ENCODE results near the gene SH3TC1.

The SH3TC1 gene

DNA sequence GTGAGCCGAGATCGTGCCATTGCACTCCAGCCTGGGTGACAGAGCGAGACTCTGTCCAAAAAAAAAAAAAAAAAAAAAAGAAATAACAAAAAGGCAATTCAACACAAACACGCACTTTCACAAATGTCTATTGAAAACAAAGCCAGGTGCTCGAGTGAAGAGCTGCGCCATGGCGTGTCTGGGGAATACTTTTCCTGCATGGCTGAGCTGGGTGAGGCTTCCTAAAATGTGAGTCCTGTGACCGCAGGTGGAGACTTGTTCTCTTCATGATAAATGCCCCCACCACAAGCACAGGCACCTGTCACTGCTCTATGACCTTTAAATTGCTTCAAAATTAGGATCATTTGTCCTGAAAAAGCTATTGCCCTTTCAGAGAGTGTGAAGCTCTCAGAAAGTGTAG, 36.5 kb upstream of the SH3TC1 start:
- no peak overlapping the region for H3K56ac ChIP-seq (ENCODE audit: low read length)
- no peaks in the 10 kb centered on the region for H3K79me1 ChIP-seq (ENCODE audit: low read length)
- no peak overlapping the region for H2AK5ac ChIP-seq (ENCODE audit: low read length)
- H4K5ac ChIP-seq (ENCODE audit: low read length), result no peak overlapping the region
- H3K4ac ChIP-seq (ENCODE audit: low read depth, low read length), result no peak overlapping the region
- H2BK5ac ChIP-seq (ENCODE audit: low read length), result no peak overlapping the region
- H3K4me1 ChIP-seq (ENCODE audit: control insufficient read depth, low read depth, low read length), result peaks cover 1% of the 10 kb centered on the region
- H2BK120ac ChIP-seq (ENCODE audit: low read depth, low read length), result no peak overlapping the region
- no peak overlapping the region for H3K4me2 ChIP-seq (ENCODE audit: low read length)
- no peak overlapping the region for H3K23ac ChIP-seq (ENCODE audit: low read length)
- H3K27me3 ChIP-seq (ENCODE audit: insufficient read depth, low read length, poor library complexity), result peaks cover 11% of the 10 kb centered on the region
- H2BK15ac ChIP-seq (replicated peaks; ENCODE audit: low read depth), result no peak overlapping the region
- WGBS (ENCODE audit: extremely low coverage, insufficient coverage, low lambda C conversion rate), result no CpG with 5 or more reads among the region's 8 CpGs
- H3K36me3 ChIP-seq (ENCODE audit: control insufficient read depth, insufficient read depth, low read length), result no peaks in the 10 kb centered on the region
- no peak overlapping the region for H3K9ac ChIP-seq (ENCODE audit: low read length)
- no peaks in the 10 kb centered on the region for H3K79me2 ChIP-seq (ENCODE audit: control insufficient read depth, insufficient read depth, low read length)
- no peak overlapping the region for H3K4me3 ChIP-seq (ENCODE audit: low read length)
- H4K8ac ChIP-seq (ENCODE audit: low read depth, low read length), result no peak overlapping the region
- H3K27ac ChIP-seq (ENCODE audit: low read depth, low read length), result no peak overlapping the region
- DNase-seq, result no peak
- no peak overlapping the region for H3K18ac ChIP-seq (ENCODE audit: low read length)

DNA sequence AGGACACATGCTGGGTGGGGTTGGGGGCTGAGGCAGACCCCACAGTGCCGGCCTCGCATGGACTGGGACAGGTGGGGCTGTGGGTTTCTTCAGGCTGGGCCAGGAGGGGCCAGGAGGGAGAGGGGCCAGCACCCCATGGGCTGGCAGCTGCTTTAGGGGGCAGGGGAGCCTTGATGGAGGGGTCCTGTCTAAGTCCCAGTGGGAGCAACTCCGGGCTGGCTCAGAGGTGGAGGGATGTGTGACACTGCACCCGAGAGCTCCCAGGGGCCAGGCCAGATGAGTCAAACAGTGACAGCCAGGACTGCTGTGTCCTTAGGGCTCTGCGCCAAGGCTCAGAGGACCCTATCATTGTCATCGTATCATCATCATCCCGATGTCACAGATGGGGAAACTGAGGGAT, 36.1 kb upstream of the SH3TC1 start:
- H2BK5ac ChIP-seq (ENCODE audit: low read length), result no peak overlapping the region

DNA sequence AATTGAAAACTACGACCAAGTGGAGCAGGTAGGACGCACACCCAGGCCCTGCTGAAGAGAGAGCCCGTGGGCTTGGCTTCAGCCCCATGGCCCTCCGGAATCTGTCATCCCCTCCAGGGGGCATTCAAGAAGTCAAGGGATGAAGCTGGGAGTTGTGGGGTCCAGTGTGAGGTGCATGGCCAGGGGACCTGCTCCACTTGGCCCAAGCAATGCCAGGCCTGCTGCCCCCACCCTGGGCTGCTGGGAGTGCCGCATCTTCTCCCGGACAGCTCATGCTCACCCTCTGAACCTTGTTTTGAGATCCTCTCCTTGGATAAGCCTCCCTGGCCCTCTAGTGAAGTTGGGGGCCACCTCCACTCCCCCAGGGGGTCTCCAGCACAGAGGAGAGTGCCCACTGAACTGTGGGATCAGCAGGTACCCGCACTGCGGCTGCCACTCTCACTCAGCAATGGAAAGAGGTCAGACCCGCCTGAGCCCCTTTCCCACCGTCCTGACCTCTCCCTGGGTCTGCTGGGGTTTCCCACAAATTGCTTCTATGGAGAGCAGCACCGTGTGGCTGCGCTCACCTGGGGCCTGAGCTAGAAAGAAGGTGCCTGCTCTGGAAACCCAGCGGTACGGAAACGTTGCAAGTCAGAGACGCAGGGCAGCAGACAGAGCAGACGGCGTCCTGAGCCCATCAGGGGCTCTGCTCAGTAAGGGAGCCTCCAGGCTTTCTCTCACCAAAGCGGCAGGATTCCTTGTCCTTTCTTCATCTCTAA, 35.5 kb upstream of the SH3TC1 start:
- Histone ChIP-seq H2BK15ac (replicated peaks; ENCODE audit: low read depth) (no peak overlapping the region), H3K79me1 (ENCODE audit: low read length) (no peaks in the 10 kb centered on the region), H4K8ac (ENCODE audit: low read depth, low read length) (no peak overlapping the region), H3K9ac (ENCODE audit: low read length) (no peak overlapping the region), H3K18ac (ENCODE audit: low read length) (no peak overlapping the region), H2BK120ac (ENCODE audit: low read depth, low read length) (no peak overlapping the region), H3K27ac (ENCODE audit: low read depth, low read length) (no peak overlapping the region), H3K27me3 (ENCODE audit: insufficient read depth, low read length, poor library complexity) (peaks cover 6% of the 10 kb centered on the region), H3K4me2 (ENCODE audit: low read length) (no peak overlapping the region), H3K4ac (ENCODE audit: low read depth, low read length) (no peak overlapping the region), H3K4me1 (ENCODE audit: control insufficient read depth, low read depth, low read length) (peaks cover 1% of the 10 kb centered on the region), H4K5ac (ENCODE audit: low read length) (no peak overlapping the region), H2BK5ac (ENCODE audit: low read length) (no peak overlapping the region), H3K56ac (ENCODE audit: low read length) (no peak overlapping the region), H3K23ac (ENCODE audit: low read length) (no peak overlapping the region), H3K36me3 (ENCODE audit: control insufficient read depth, insufficient read depth, low read length) (no peaks in the 10 kb centered on the region), H3K4me3 (ENCODE audit: low read length) (no peak overlapping the region), H3K79me2 (ENCODE audit: control insufficient read depth, insufficient read depth, low read length) (no peaks in the 10 kb centered on the region), H2AK5ac (ENCODE audit: low read length) (no peak overlapping the region)
- no peak for DNase-seq
- WGBS (ENCODE audit: extremely low coverage, insufficient coverage, low lambda C conversion rate), result no CpG with 5 or more reads among the region's 19 CpGs

More for the DNA sequence above, 36.1 kb upstream of the SH3TC1 start:
- no peak overlapping the region for H3K27ac ChIP-seq (ENCODE audit: low read depth, low read length)
- H3K4me2 ChIP-seq (ENCODE audit: low read length), result no peak overlapping the region
- DNase-seq, result no peak
- no peaks in the 10 kb centered on the region for H3K79me1 ChIP-seq (ENCODE audit: low read length)
- WGBS (ENCODE audit: extremely low coverage, insufficient coverage, low lambda C conversion rate), result no CpG with 5 or more reads among the region's 7 CpGs
- H3K9ac ChIP-seq (ENCODE audit: low read length), result no peak overlapping the region
- no peak overlapping the region for H2AK5ac ChIP-seq (ENCODE audit: low read length)
- H3K56ac ChIP-seq (ENCODE audit: low read length), result no peak overlapping the region
- no peak overlapping the region for H4K8ac ChIP-seq (ENCODE audit: low read depth, low read length)
- no peak overlapping the region for H3K23ac ChIP-seq (ENCODE audit: low read length)
- H4K5ac ChIP-seq (ENCODE audit: low read length), result no peak overlapping the region
- no peaks in the 10 kb centered on the region for H3K79me2 ChIP-seq (ENCODE audit: control insufficient read depth, insufficient read depth, low read length)
- H2BK15ac ChIP-seq (replicated peaks; ENCODE audit: low read depth), result no peak overlapping the region
- H2BK120ac ChIP-seq (ENCODE audit: low read depth, low read length), result no peak overlapping the region
- H3K36me3 ChIP-seq (ENCODE audit: control insufficient read depth, insufficient read depth, low read length), result no peaks in the 10 kb centered on the region
- peaks cover 1% of the 10 kb centered on the region for H3K4me1 ChIP-seq (ENCODE audit: control insufficient read depth, low read depth, low read length)
- H3K4me3 ChIP-seq (ENCODE audit: low read length), result no peak overlapping the region
- no peak overlapping the region for H3K4ac ChIP-seq (ENCODE audit: low read depth, low read length)
- H3K18ac ChIP-seq (ENCODE audit: low read length), result no peak overlapping the region
- H3K27me3 ChIP-seq (ENCODE audit: insufficient read depth, low read length, poor library complexity), result peaks cover 9% of the 10 kb centered on the region

DNA sequence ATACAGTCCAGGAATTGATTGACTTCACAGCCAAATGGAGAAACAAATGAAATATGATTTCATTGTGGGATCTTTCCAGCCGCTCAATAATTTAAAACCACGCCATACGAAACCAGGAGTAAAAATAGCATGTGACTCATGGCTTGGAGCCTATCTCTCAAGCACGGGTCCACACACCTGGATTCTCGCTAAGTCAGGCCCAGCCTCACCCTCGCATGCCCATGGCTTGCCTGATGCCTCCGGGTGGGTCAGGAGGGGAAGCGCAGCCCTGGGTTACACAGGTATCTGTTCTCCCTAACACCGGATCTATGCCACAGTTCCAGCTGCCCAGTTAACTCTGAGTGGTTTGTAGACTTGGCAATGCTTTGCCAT, 34.9 kb upstream of the SH3TC1 start:
- Histone ChIP-seq H2BK120ac (ENCODE audit: low read depth, low read length) (no peak overlapping the region), H2BK15ac (replicated peaks; ENCODE audit: low read depth) (no peak overlapping the region), H3K36me3 (ENCODE audit: control insufficient read depth, insufficient read depth, low read length) (no peaks in the 10 kb centered on the region), H3K23ac (ENCODE audit: low read length) (no peak overlapping the region), H4K5ac (ENCODE audit: low read length) (no peak overlapping the region), H3K79me1 (ENCODE audit: low read length) (no peaks in the 10 kb centered on the region), H2AK5ac (ENCODE audit: low read length) (no peak overlapping the region), H3K9ac (ENCODE audit: low read length) (no peak overlapping the region), H3K4me3 (ENCODE audit: low read length) (no peak overlapping the region), H3K56ac (ENCODE audit: low read length) (no peak overlapping the region), H2BK5ac (ENCODE audit: low read length) (no peak overlapping the region), H3K4me1 (ENCODE audit: control insufficient read depth, low read depth, low read length) (peaks cover 1% of the 10 kb centered on the region), H3K18ac (ENCODE audit: low read length) (no peak overlapping the region), H3K27me3 (ENCODE audit: insufficient read depth, low read length, poor library complexity) (peaks cover 6% of the 10 kb centered on the region), H3K79me2 (ENCODE audit: control insufficient read depth, insufficient read depth, low read length) (no peaks in the 10 kb centered on the region), H3K27ac (ENCODE audit: low read depth, low read length) (no peak overlapping the region), H4K8ac (ENCODE audit: low read depth, low read length) (no peak overlapping the region), H3K4ac (ENCODE audit: low read depth, low read length) (no peak overlapping the region), H3K4me2 (ENCODE audit: low read length) (no peak overlapping the region)
- no peak for DNase-seq
- no CpG with 5 or more reads among the region's 9 CpGs for WGBS (ENCODE audit: extremely low coverage, insufficient coverage, low lambda C conversion rate)

GRCh38 chr4:8164687-8165086, 34.4 kb upstream of the SH3TC1 start:
- Histone ChIP-seq H3K56ac (ENCODE audit: low read length) (no peak overlapping the region), H3K23ac (ENCODE audit: low read length) (no peak overlapping the region), H3K4me1 (ENCODE audit: control insufficient read depth, low read depth, low read length) (no peaks in the 10 kb centered on the region), H4K5ac (ENCODE audit: low read length) (no peak overlapping the region), H2BK120ac (ENCODE audit: low read depth, low read length) (no peak overlapping the region), H3K4ac (ENCODE audit: low read depth, low read length) (no peak overlapping the region), H3K79me2 (ENCODE audit: control insufficient read depth, insufficient read depth, low read length) (no peaks in the 10 kb centered on the region), H3K79me1 (ENCODE audit: low read length) (no peaks in the 10 kb centered on the region), H2BK5ac (ENCODE audit: low read length) (no peak overlapping the region), H2BK15ac (replicated peaks; ENCODE audit: low read depth) (no peak overlapping the region), H3K4me2 (ENCODE audit: low read length) (no peak overlapping the region), H3K18ac (ENCODE audit: low read length) (no peak overlapping the region), H4K8ac (ENCODE audit: low read depth, low read length) (no peak overlapping the region), H2AK5ac (ENCODE audit: low read length) (no peak overlapping the region), H3K9ac (ENCODE audit: low read length) (no peak overlapping the region), H3K36me3 (ENCODE audit: control insufficient read depth, insufficient read depth, low read length) (no peaks in the 10 kb centered on the region), H3K27ac (ENCODE audit: low read depth, low read length) (no peak overlapping the region), H3K4me3 (ENCODE audit: low read length) (no peak overlapping the region), H3K27me3 (ENCODE audit: insufficient read depth, low read length, poor library complexity) (peaks cover 3% of the 10 kb centered on the region)
- WGBS (ENCODE audit: extremely low coverage, insufficient coverage, low lambda C conversion rate), result no CpG with 5 or more reads among the region's 10 CpGs
- no peak for DNase-seq

DNA sequence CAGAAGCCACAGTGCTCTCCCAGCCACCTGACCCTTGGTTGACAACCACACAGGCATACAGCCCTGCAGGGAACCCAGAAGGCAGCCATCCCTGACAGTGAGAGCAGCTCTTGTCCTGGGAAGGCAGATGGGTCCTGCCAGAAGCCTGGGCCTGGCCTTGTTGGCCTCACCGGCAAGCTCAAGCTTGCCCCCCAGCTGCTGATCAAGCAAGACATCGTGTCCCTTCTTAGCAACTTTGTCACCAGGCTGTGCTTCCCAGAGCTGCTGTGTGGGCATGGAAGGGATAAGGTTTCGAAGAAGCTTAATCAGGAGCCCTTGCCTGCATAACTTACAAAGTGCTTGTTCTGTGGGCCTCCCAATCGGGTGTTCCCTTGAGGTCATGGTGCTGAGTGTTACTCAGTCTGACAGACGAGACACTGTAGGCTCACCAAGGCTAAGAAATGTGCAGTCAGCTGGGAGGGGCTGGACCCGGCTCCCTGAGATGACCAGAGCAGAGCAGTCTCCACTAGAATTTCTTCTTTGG, 33.7 kb upstream of the SH3TC1 start:
- Histone ChIP-seq H2BK120ac (ENCODE audit: low read depth, low read length) (no peak overlapping the region), H3K79me2 (ENCODE audit: control insufficient read depth, insufficient read depth, low read length) (no peaks in the 10 kb centered on the region), H2BK15ac (replicated peaks; ENCODE audit: low read depth) (no peak overlapping the region), H3K18ac (ENCODE audit: low read length) (no peak overlapping the region), H3K23ac (ENCODE audit: low read length) (no peak overlapping the region), H3K79me1 (ENCODE audit: low read length) (no peaks in the 10 kb centered on the region), H4K5ac (ENCODE audit: low read length) (no peak overlapping the region), H2BK5ac (ENCODE audit: low read length) (no peak overlapping the region), H3K4ac (ENCODE audit: low read depth, low read length) (no peak overlapping the region), H4K8ac (ENCODE audit: low read depth, low read length) (no peak overlapping the region), H2AK5ac (ENCODE audit: low read length) (no peak overlapping the region), H3K27ac (ENCODE audit: low read depth, low read length) (no peak overlapping the region), H3K36me3 (ENCODE audit: control insufficient read depth, insufficient read depth, low read length) (no peaks in the 10 kb centered on the region), H3K9ac (ENCODE audit: low read length) (no peak overlapping the region), H3K4me1 (ENCODE audit: control insufficient read depth, low read depth, low read length) (no peaks in the 10 kb centered on the region), H3K4me2 (ENCODE audit: low read length) (no peak overlapping the region), H3K56ac (ENCODE audit: low read length) (no peak overlapping the region), H3K27me3 (ENCODE audit: insufficient read depth, low read length, poor library complexity) (no peaks in the 10 kb centered on the region), H3K4me3 (ENCODE audit: low read length) (no peak overlapping the region)
- DNase-seq, result no peak
- no CpG with 5 or more reads among the region's 6 CpGs for WGBS (ENCODE audit: extremely low coverage, insufficient coverage, low lambda C conversion rate)
